Liver (tissue), 3 donors: Measurements from ENCODE around the gene CMC4.
A peak's percentile ranks its signal among the peaks of the same experiment; 100 is the strongest.

ENCODE experiments used
- JUND ChIP-seq, 2 donors: IDR thresholded peaks; 2 replicates each; pipeline ENCODE4 v1.6.1; 2016; ENCODE audit warnings: antibody characterized with exemption in 2 of 2
- RAD21 ChIP-seq, 2 donors: IDR thresholded peaks; 2 replicates each; pipeline ENCODE4 v1.6.1; 2016; ENCODE audit warnings: antibody characterized with exemption in 2 of 2, mild to moderate bottlenecking in 2 of 2
- SP1 ChIP-seq: IDR thresholded peaks from 2 replicates; pipeline ENCODE4 v1.6.1; 2018; ENCODE audit warnings: antibody characterized with exemption, mild to moderate bottlenecking
- TAF1 ChIP-seq: conservative IDR thresholded peaks from 2 replicates; pipeline ENCODE4 v1.6.1; 2016; ENCODE audit warnings: antibody characterized with exemption, mild to moderate bottlenecking
- TF ChIP-seq, protein P1 (sequence below): fragments of 150-350 bp; IDR thresholded peaks from 2 replicates; pipeline ENCODE4 v1.5.1; 2017; ENCODE audit warnings: improper control_type of control experiment, low read depth, low read length; ENCODE audit not compliant: missing input control
- TF ChIP-seq, protein P2 (sequence below): IDR thresholded peaks from 2 replicates; pipeline ENCODE4 v1.6.1; 2016; ENCODE audit warnings: antibody characterized with exemption, mild to moderate bottlenecking
- donor health status: healthy.
- donor health status: healthy.

GRCh38 chrX:155068165-155068564 is 2.8 kb downstream of the CMC4 start:
- TF ChIP-seq, protein P1, sequence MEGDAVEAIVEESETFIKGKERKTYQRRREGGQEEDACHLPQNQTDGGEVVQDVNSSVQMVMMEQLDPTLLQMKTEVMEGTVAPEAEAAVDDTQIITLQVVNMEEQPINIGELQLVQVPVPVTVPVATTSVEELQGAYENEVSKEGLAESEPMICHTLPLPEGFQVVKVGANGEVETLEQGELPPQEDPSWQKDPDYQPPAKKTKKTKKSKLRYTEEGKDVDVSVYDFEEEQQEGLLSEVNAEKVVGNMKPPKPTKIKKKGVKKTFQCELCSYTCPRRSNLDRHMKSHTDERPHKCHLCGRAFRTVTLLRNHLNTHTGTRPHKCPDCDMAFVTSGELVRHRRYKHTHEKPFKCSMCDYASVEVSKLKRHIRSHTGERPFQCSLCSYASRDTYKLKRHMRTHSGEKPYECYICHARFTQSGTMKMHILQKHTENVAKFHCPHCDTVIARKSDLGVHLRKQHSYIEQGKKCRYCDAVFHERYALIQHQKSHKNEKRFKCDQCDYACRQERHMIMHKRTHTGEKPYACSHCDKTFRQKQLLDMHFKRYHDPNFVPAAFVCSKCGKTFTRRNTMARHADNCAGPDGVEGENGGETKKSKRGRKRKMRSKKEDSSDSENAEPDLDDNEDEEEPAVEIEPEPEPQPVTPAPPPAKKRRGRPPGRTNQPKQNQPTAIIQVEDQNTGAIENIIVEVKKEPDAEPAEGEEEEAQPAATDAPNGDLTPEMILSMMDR = no peak
- TF ChIP-seq, protein P2, sequence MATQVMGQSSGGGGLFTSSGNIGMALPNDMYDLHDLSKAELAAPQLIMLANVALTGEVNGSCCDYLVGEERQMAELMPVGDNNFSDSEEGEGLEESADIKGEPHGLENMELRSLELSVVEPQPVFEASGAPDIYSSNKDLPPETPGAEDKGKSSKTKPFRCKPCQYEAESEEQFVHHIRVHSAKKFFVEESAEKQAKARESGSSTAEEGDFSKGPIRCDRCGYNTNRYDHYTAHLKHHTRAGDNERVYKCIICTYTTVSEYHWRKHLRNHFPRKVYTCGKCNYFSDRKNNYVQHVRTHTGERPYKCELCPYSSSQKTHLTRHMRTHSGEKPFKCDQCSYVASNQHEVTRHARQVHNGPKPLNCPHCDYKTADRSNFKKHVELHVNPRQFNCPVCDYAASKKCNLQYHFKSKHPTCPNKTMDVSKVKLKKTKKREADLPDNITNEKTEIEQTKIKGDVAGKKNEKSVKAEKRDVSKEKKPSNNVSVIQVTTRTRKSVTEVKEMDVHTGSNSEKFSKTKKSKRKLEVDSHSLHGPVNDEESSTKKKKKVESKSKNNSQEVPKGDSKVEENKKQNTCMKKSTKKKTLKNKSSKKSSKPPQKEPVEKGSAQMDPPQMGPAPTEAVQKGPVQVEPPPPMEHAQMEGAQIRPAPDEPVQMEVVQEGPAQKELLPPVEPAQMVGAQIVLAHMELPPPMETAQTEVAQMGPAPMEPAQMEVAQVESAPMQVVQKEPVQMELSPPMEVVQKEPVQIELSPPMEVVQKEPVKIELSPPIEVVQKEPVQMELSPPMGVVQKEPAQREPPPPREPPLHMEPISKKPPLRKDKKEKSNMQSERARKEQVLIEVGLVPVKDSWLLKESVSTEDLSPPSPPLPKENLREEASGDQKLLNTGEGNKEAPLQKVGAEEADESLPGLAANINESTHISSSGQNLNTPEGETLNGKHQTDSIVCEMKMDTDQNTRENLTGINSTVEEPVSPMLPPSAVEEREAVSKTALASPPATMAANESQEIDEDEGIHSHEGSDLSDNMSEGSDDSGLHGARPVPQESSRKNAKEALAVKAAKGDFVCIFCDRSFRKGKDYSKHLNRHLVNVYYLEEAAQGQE = no peak
- TF ChIP-seq RAD21 (IDR thresholded peaks at IDR 0.05) (no peak), JUND (IDR thresholded peaks at IDR 0.05) (peak in 1 of 2 donors; percentile 17), SP1 (no peak), TAF1 (no peak)
